PFSK-1 (cell line): ENCODE measurements around the gene WNT7B.

Source experiments
- FOXP2 ChIP-seq: optimal IDR thresholded peaks from 2 replicates; pipeline ENCODE3; 2011; ENCODE audit warnings: borderline replicate concordance, control low read depth, inconsistent platforms; ENCODE audit not compliant: insufficient read depth; ENCODE audit errors: extremely low read length, extremely low read depth
- POLR2AphosphoS5 ChIP-seq: IDR thresholded peaks from 2 replicates; pipeline ENCODE4 v1.6.1; 2012; ENCODE audit warnings: low read depth, mild to moderate bottlenecking, control low read depth, low read length, moderate library complexity
- SIN3A ChIP-seq: IDR thresholded peaks from 2 replicates; pipeline ENCODE4 v1.6.1; 2012; ENCODE audit warnings: mild to moderate bottlenecking, low read length, moderate library complexity, borderline replicate concordance; ENCODE audit not compliant: insufficient read depth
- TF ChIP-seq, protein P1 (sequence below), 2 experiments: IDR thresholded peaks; 2 replicates each; pipeline versions ENCODE4 v1.6.1 to v1.8.0; 2011 to 2012; ENCODE audit warnings: low read depth in 2 of 2, low read length in 2 of 2, control low read depth in 1 of 2, inconsistent platforms in 1 of 2, mild to moderate bottlenecking in 1 of 2, moderate library complexity in 1 of 2; ENCODE audit not compliant: insufficient read depth in 1 of 2

DNA sequence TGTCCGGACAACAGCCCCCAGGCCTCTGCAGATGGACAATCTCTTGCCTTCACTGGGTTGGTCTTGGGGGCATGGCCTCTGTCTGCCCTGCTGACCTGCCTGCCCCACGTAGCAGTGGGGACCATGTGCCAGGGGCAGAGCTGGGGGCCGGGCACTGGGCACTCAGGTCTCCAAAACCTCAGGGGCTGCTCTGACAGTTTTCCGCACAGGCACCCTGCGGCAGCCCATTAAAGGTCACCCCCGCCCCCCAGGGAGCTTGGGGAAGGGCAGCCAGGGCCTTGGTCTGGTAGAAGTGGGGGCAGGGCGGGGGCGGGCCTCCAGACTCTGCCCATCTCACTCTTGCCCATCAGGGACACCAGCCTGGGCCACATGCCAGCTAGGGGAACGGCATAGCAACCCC lies 49.9 kb downstream of the WNT7B start:
- TF ChIP-seq POLR2AphosphoS5, result no peak
- TF ChIP-seq SIN3A, result no peak
- TF ChIP-seq, protein P1, sequence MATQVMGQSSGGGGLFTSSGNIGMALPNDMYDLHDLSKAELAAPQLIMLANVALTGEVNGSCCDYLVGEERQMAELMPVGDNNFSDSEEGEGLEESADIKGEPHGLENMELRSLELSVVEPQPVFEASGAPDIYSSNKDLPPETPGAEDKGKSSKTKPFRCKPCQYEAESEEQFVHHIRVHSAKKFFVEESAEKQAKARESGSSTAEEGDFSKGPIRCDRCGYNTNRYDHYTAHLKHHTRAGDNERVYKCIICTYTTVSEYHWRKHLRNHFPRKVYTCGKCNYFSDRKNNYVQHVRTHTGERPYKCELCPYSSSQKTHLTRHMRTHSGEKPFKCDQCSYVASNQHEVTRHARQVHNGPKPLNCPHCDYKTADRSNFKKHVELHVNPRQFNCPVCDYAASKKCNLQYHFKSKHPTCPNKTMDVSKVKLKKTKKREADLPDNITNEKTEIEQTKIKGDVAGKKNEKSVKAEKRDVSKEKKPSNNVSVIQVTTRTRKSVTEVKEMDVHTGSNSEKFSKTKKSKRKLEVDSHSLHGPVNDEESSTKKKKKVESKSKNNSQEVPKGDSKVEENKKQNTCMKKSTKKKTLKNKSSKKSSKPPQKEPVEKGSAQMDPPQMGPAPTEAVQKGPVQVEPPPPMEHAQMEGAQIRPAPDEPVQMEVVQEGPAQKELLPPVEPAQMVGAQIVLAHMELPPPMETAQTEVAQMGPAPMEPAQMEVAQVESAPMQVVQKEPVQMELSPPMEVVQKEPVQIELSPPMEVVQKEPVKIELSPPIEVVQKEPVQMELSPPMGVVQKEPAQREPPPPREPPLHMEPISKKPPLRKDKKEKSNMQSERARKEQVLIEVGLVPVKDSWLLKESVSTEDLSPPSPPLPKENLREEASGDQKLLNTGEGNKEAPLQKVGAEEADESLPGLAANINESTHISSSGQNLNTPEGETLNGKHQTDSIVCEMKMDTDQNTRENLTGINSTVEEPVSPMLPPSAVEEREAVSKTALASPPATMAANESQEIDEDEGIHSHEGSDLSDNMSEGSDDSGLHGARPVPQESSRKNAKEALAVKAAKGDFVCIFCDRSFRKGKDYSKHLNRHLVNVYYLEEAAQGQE (IDR thresholded peaks at IDR 0.05; ENCODE audit: insufficient read depth in 1 of 2, low read depth in 2 of 2, low read length in 2 of 2), result no peak
- TF ChIP-seq FOXP2, result no peak
